Activated B cell treated with CpG ODN at 0.5 μM for 24 hours (primary cell): ENCODE measurements around the gene MRGPRF. TPM values are rescaled to one million over a fixed set of nuclear protein-coding genes. Genes with fewer than 3 reads are reported as not detected.

ENCODE experiments used
- ATAC-seq: fragments of 200-7000 bp; cut with Tn5 transposase; one replicate; pipeline ENCODE4 v1.10.0; 2021; ENCODE audit warnings: low read depth, mild to moderate bottlenecking, moderate library complexity
- CTCF ChIA-PET: fragments of 350-600 bp; sonication (Branson Sonifier 250); formaldehyde crosslinking; loops from one replicate; lab custom pipeline; 2021; ENCODE audit warnings: antibody characterized with exemption; lab: Charles Lee
- POLR2A ChIA-PET: fragments of 350-600 bp; sonication (Branson Sonifier 250); formaldehyde crosslinking; loops from one replicate; lab custom pipeline; 2021; ENCODE audit warnings: antibody characterized with exemption; lab: Charles Lee
- DNase-seq: peaks from one replicate; pipeline ENCODE4 v3.0.0; 2022
- H3K27ac Mint-ChIP-seq: one replicate; pipeline ENCODE4 v1.8.0; 2020; ENCODE audit warnings: mixed read lengths
- H3K27me3 Mint-ChIP-seq: one replicate; pipeline ENCODE4 v1.8.0; 2021; ENCODE audit warnings: mixed read lengths
- H3K36me3 Mint-ChIP-seq: one replicate; pipeline ENCODE4 v1.8.0; 2021; ENCODE audit warnings: low read depth, mixed read lengths
- H3K4me1 Mint-ChIP-seq: one replicate; pipeline ENCODE4 v1.8.0; 2021; ENCODE audit warnings: mixed read lengths
- H3K4me3 Mint-ChIP-seq: one replicate; pipeline ENCODE4 v1.8.0; 2020; ENCODE audit warnings: mild to moderate bottlenecking, mixed read lengths
- H3K9me3 Mint-ChIP-seq: one replicate; pipeline ENCODE4 v1.8.0; 2020; ENCODE audit warnings: mixed read lengths
- CTCF ChIP-seq: fragments of 200-600 bp; IDR thresholded peaks from one replicate; pipeline ENCODE4 v1.8.0; 2022; ENCODE audit warnings: antibody characterized with exemption, mild to moderate bottlenecking
- intact Hi-C: fragments of 100-400 bp; cut with micrococcal nuclease; formaldehyde crosslinking; loops from one replicate; pipeline ENCODE4 v1.15.1; 2024
- total RNA-seq: library from RNA; stranded (reverse); gene quantifications from 2 replicates; pipeline ENCODE4 v1.2.3, GENCODE V29; 2022

The MRGPRF gene
- total RNA-seq, 1 donor from 2014 or later = not detected

GRCh38 chr11:68990995-68991780 lies 21.9 kb downstream of the MRGPRF start:
- peaks cover 35% of the 10 kb centered on the region for H3K27me3 Mint-ChIP-seq
- peaks cover 8% of the 10 kb centered on the region for H3K9me3 Mint-ChIP-seq
- POLR2A ChIA-PET = no interaction called here
- H3K27ac Mint-ChIP-seq = no peak overlapping the region
- ATAC-seq (no peak), DNase-seq (no peak)
- H3K36me3 Mint-ChIP-seq = no peaks in the 10 kb centered on the region
- H3K4me1 Mint-ChIP-seq = no peaks in the 10 kb centered on the region
- intact Hi-C loops = no loop called here
- CTCF ChIA-PET = no interaction called here
- no peak for TF ChIP-seq CTCF
- H3K4me3 Mint-ChIP-seq = no peak overlapping the region

- Mint-ChIP-seq H3K9me3 (peaks cover 8% of the 10 kb centered on the region), H3K4me1 (no peaks in the 10 kb centered on the region), H3K4me3 (no peak overlapping the region), H3K27ac (no peak overlapping the region), H3K36me3 (no peaks in the 10 kb centered on the region), H3K27me3 (peaks cover 35% of the 10 kb centered on the region)
- intact Hi-C loops = no loop called here
- no peak for ATAC-seq
- no peak for DNase-seq
- CTCF ChIA-PET = no interaction called here
- no peak for TF ChIP-seq CTCF
- POLR2A ChIA-PET = no interaction called here
Measured at GRCh38 chr11:68989936-68990606, 23.0 kb downstream of the MRGPRF start.

- DNase-seq (no peak), ATAC-seq (no peak)
- no peaks in the 10 kb centered on the region for H3K36me3 Mint-ChIP-seq
- CTCF ChIA-PET = no interaction called here
- TF ChIP-seq CTCF = no peak
- intact Hi-C loops = no loop called here
- no peak overlapping the region for H3K4me3 Mint-ChIP-seq
- H3K27me3 Mint-ChIP-seq = peaks cover 29% of the 10 kb centered on the region
- H3K9me3 Mint-ChIP-seq = peaks cover 8% of the 10 kb centered on the region
- H3K27ac Mint-ChIP-seq = no peak overlapping the region
- H3K4me1 Mint-ChIP-seq = no peaks in the 10 kb centered on the region
- POLR2A ChIA-PET = no interaction called here
Measured at GRCh38 chr11:68988491-68988890, 24.6 kb downstream of the MRGPRF start.

GRCh38 chr11:68987211-68987610 lies 25.8 kb downstream of the MRGPRF start:
- ChIA-PET CTCF (no interaction called here), POLR2A (no interaction called here)
- intact Hi-C loops = no loop called here
- H3K4me1 Mint-ChIP-seq = no peaks in the 10 kb centered on the region
- no peak for DNase-seq
- no peak for ATAC-seq
- no peaks in the 10 kb centered on the region for H3K36me3 Mint-ChIP-seq
- TF ChIP-seq CTCF = no peak
- H3K27ac Mint-ChIP-seq = no peak overlapping the region
- H3K4me3 Mint-ChIP-seq = no peak overlapping the region
- peaks cover 23% of the 10 kb centered on the region for H3K27me3 Mint-ChIP-seq
- peaks cover 8% of the 10 kb centered on the region for H3K9me3 Mint-ChIP-seq

- Mint-ChIP-seq H3K36me3 (no peaks in the 10 kb centered on the region), H3K27me3 (peaks cover 19% of the 10 kb centered on the region), H3K27ac (no peak overlapping the region), H3K4me1 (no peaks in the 10 kb centered on the region), H3K4me3 (no peak overlapping the region), H3K9me3 (peaks cover 13% of the 10 kb centered on the region)
- TF ChIP-seq CTCF = no peak
- ChIA-PET CTCF (no interaction called here), POLR2A (interaction anchor here (0.7 kb wide), 1 partner anchor 66 kb away, joined by 7 read pairs; no protein-coding TSS in a partner anchor)
- DNase-seq (no peak), ATAC-seq (no peak)
- intact Hi-C loops = no loop called here
Measured at GRCh38 chr11:68983801-68984200, 29.2 kb downstream of the MRGPRF start.
